Activated T-helper 1 cell treated with anti-CD3 and anti-CD28 coated beads, Interleukin-12 subunit alpha, Interleukin-12 subunit beta, Interleukin-2, Interleukin-4 antibody, amounts not matched to agents 30 ng/mL and 10 ng/mL and 1 ng/mL, durations not matched to agents 14 hours and 24 hours and 36 hours (primary cell): ENCODE measurements around the gene SLC16A8. TPM values are rescaled to one million over a fixed set of nuclear protein-coding genes. Genes with fewer than 3 reads are reported as not detected.

Experiments
- DNase-seq: peaks from one replicate; pipeline ENCODE4 v3.0.0; 2021; ENCODE audit warnings: low spot score
- H3K27ac Mint-ChIP-seq: one replicate; pipeline ENCODE4 v1.8.0; 2021; ENCODE audit warnings: mild to moderate bottlenecking, mixed read lengths
- H3K27me3 Mint-ChIP-seq: one replicate; pipeline ENCODE4 v1.8.0; 2022; ENCODE audit warnings: mild to moderate bottlenecking, moderate library complexity, mixed read lengths; ENCODE audit not compliant: insufficient read depth
- H3K36me3 Mint-ChIP-seq: one replicate; pipeline ENCODE4 v1.8.0; 2021; ENCODE audit warnings: low read depth, mixed read lengths
- H3K4me1 Mint-ChIP-seq: one replicate; pipeline ENCODE4 v1.8.0; 2021; ENCODE audit warnings: low read depth, mixed read lengths
- H3K4me3 Mint-ChIP-seq: one replicate; pipeline ENCODE4 v1.8.0; 2021; ENCODE audit warnings: mild to moderate bottlenecking, moderate library complexity, mixed read lengths
- H3K9me3 Mint-ChIP-seq: one replicate; pipeline ENCODE4 v1.8.0; 2021; ENCODE audit warnings: mixed read lengths
- intact Hi-C: fragments of 100-400 bp; cut with micrococcal nuclease; formaldehyde crosslinking; loops from one replicate; pipeline ENCODE4 v1.15.1; 2024
- total RNA-seq: library from RNA; stranded (reverse); gene quantifications from 2 replicates; pipeline ENCODE4 v1.2.3, GENCODE V29; 2022

Gene SLC16A8
- total RNA-seq, 1 donor from 2014 or later = 0.34 TPM

- Mint-ChIP-seq H3K27me3 (peaks cover 13% of the 10 kb centered on the region), H3K36me3 (no peaks in the 10 kb centered on the region), H3K4me1 (no peaks in the 10 kb centered on the region), H3K4me3 (no peak overlapping the region), H3K27ac (no peak overlapping the region), H3K9me3 (no peaks in the 10 kb centered on the region)
- intact Hi-C loops = no loop called here
- no peak for DNase-seq
Measured at GRCh38 chr22:38088629-38089473, 4.9 kb upstream of the SLC16A8 start.

- intact Hi-C loops = no loop called here
- Mint-ChIP-seq H3K36me3 (no peaks in the 10 kb centered on the region), H3K4me1 (no peaks in the 10 kb centered on the region)
Measured at GRCh38 chr22:38087855-38088254, 3.9 kb upstream of the SLC16A8 start.

GRCh38 chr22:38086942-38087341, 3.0 kb upstream of the SLC16A8 start:
- intact Hi-C loops = no loop called here
- H3K4me3 Mint-ChIP-seq = no peak overlapping the region

More at GRCh38 chr22:38087855-38088254, 3.9 kb upstream of the SLC16A8 start:
- Mint-ChIP-seq H3K4me3 (no peak overlapping the region), H3K27ac (no peak overlapping the region), H3K9me3 (no peaks in the 10 kb centered on the region), H3K27me3 (peaks cover 19% of the 10 kb centered on the region)
- DNase-seq = no peak

GRCh38 chr22:38086001-38086845, 2.2 kb upstream of the SLC16A8 start:
- intact Hi-C loops = no loop called here
- no peaks in the 10 kb centered on the region for H3K36me3 Mint-ChIP-seq
- no peaks in the 10 kb centered on the region for H3K9me3 Mint-ChIP-seq
- H3K27me3 Mint-ChIP-seq = peaks cover 23% of the 10 kb centered on the region
- no peaks in the 10 kb centered on the region for H3K4me1 Mint-ChIP-seq
- H3K27ac Mint-ChIP-seq = no peak overlapping the region
- no peak for DNase-seq
- no peak overlapping the region for H3K4me3 Mint-ChIP-seq

More at GRCh38 chr22:38086942-38087341, 3.0 kb upstream of the SLC16A8 start:
- Mint-ChIP-seq H3K9me3 (no peaks in the 10 kb centered on the region), H3K27me3 (peaks cover 20% of the 10 kb centered on the region), H3K36me3 (no peaks in the 10 kb centered on the region), H3K4me1 (no peaks in the 10 kb centered on the region), H3K27ac (no peak overlapping the region)
- DNase-seq = no peak

GRCh38 chr22:38085501-38085900, 1.5 kb upstream of the SLC16A8 start:
- no peaks in the 10 kb centered on the region for H3K4me1 Mint-ChIP-seq
- no peaks in the 10 kb centered on the region for H3K36me3 Mint-ChIP-seq
- H3K4me3 Mint-ChIP-seq = no peak overlapping the region
- peaks cover 18% of the 10 kb centered on the region for H3K27me3 Mint-ChIP-seq
- no peaks in the 10 kb centered on the region for H3K9me3 Mint-ChIP-seq
- H3K27ac Mint-ChIP-seq = no peak overlapping the region
- intact Hi-C loops = no loop called here
- no peak for DNase-seq

GRCh38 chr22:38085056-38085455, 1.1 kb upstream of the SLC16A8 start:
- no peaks in the 10 kb centered on the region for H3K36me3 Mint-ChIP-seq
- intact Hi-C loops = no loop called here
- no peak overlapping the region for H3K27ac Mint-ChIP-seq
- peaks cover 17% of the 10 kb centered on the region for H3K27me3 Mint-ChIP-seq
- H3K9me3 Mint-ChIP-seq = no peaks in the 10 kb centered on the region
- H3K4me3 Mint-ChIP-seq = no peak overlapping the region
- no peaks in the 10 kb centered on the region for H3K4me1 Mint-ChIP-seq
- no peak for DNase-seq

- intact Hi-C loops = no loop called here
- Mint-ChIP-seq H3K4me3 (no peak overlapping the region), H3K9me3 (no peaks in the 10 kb centered on the region), H3K27ac (no peak overlapping the region), H3K36me3 (no peaks in the 10 kb centered on the region), H3K27me3 (peaks cover 20% of the 10 kb centered on the region), H3K4me1 (no peaks in the 10 kb centered on the region)
- DNase-seq = no peak
Measured at GRCh38 chr22:38082986-38083710, 836 bp downstream of the SLC16A8 start.

- DNase-seq = no peak
- H3K4me3 Mint-ChIP-seq = no peak overlapping the region
- no peaks in the 10 kb centered on the region for H3K36me3 Mint-ChIP-seq
- no peaks in the 10 kb centered on the region for H3K9me3 Mint-ChIP-seq
- intact Hi-C loops = no loop called here
- peaks cover 20% of the 10 kb centered on the region for H3K27me3 Mint-ChIP-seq
- no peak overlapping the region for H3K27ac Mint-ChIP-seq
- H3K4me1 Mint-ChIP-seq = no peaks in the 10 kb centered on the region
Measured at GRCh38 chr22:38081941-38082828, 1.8 kb downstream of the SLC16A8 start.

GRCh38 chr22:38081636-38081940, 2.4 kb downstream of the SLC16A8 start:
- H3K27ac Mint-ChIP-seq = no peak overlapping the region
- no peak overlapping the region for H3K4me3 Mint-ChIP-seq
- H3K36me3 Mint-ChIP-seq = no peaks in the 10 kb centered on the region
- intact Hi-C loops = no loop called here
- peaks cover 20% of the 10 kb centered on the region for H3K27me3 Mint-ChIP-seq
- no peak for DNase-seq
- no peaks in the 10 kb centered on the region for H3K9me3 Mint-ChIP-seq
- H3K4me1 Mint-ChIP-seq = no peaks in the 10 kb centered on the region

- no peak overlapping the region for H3K27ac Mint-ChIP-seq
- intact Hi-C loops = no loop called here
- peak overlapping the region; percentile 7 for H3K4me3 Mint-ChIP-seq
- H3K36me3 Mint-ChIP-seq = no peaks in the 10 kb centered on the region
- peaks cover 20% of the 10 kb centered on the region for H3K27me3 Mint-ChIP-seq
- H3K9me3 Mint-ChIP-seq = no peaks in the 10 kb centered on the region
- no peaks in the 10 kb centered on the region for H3K4me1 Mint-ChIP-seq
- DNase-seq = no peak
Measured at GRCh38 chr22:38080850-38081635, 2.9 kb downstream of the SLC16A8 start.

GRCh38 chr22:38080474-38080849, 3.5 kb downstream of the SLC16A8 start:
- H3K4me3 Mint-ChIP-seq = no peak overlapping the region
- H3K9me3 Mint-ChIP-seq = no peaks in the 10 kb centered on the region
- intact Hi-C loops = no loop called here
- H3K4me1 Mint-ChIP-seq = no peaks in the 10 kb centered on the region
- no peak for DNase-seq
- no peaks in the 10 kb centered on the region for H3K36me3 Mint-ChIP-seq
- no peak overlapping the region for H3K27ac Mint-ChIP-seq
- peaks cover 20% of the 10 kb centered on the region for H3K27me3 Mint-ChIP-seq

- no peak for DNase-seq
- no peak overlapping the region for H3K4me3 Mint-ChIP-seq
- H3K27ac Mint-ChIP-seq = no peak overlapping the region
- intact Hi-C loops = no loop called here
- H3K4me1 Mint-ChIP-seq = no peaks in the 10 kb centered on the region
- H3K36me3 Mint-ChIP-seq = no peaks in the 10 kb centered on the region
- no peaks in the 10 kb centered on the region for H3K9me3 Mint-ChIP-seq
- peaks cover 20% of the 10 kb centered on the region for H3K27me3 Mint-ChIP-seq
Measured at GRCh38 chr22:38079804-38080203, 4.2 kb downstream of the SLC16A8 start.
